ENCODE results near the gene FAM163B. TPM values are rescaled to one million over a fixed set of nuclear protein-coding genes. Genes with fewer than 3 reads are reported as not detected.

The FAM163B gene
- polyA plus RNA-seq, 1 donor: 0.16 TPM

DNA sequence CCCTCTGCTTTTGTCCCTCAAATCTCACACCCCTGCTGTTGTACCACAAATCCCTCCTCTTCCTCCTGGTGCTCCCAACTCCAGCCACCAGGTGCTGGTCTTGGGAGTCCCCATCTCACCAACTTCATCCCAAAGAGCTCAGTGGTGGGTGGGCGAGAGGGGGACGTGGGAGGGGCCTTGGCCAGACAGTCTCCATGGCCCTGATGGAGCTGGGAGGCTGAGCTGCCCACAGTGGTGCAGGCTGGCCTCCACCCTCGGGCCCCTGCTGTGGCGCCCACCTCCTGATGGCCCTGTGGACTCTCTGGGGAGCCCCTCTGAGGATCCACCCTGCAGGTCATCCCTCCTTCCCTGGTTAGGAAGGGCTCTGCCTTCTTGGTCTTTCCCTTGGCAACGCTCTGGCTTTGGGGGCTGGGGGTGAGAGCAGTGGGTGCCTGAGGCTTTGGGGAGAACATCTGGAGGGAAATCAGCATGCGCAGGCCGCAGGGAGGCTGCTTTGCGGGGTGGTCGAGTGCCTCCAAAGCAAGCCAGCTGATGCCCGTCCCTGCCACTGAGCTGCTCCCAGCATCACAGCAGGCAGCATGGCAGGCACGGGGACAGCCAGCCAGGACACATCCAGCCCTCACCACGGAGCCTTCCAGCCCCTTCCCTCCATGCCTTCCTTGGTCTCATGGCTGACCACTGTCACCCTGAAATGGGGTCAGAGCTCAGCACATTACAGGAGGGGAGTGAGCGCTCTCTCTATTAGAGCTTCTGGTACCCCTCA, 7.6 kb upstream of the FAM163B start:
- DNase-seq (ENCODE audit: low read depth): no peak

DNA sequence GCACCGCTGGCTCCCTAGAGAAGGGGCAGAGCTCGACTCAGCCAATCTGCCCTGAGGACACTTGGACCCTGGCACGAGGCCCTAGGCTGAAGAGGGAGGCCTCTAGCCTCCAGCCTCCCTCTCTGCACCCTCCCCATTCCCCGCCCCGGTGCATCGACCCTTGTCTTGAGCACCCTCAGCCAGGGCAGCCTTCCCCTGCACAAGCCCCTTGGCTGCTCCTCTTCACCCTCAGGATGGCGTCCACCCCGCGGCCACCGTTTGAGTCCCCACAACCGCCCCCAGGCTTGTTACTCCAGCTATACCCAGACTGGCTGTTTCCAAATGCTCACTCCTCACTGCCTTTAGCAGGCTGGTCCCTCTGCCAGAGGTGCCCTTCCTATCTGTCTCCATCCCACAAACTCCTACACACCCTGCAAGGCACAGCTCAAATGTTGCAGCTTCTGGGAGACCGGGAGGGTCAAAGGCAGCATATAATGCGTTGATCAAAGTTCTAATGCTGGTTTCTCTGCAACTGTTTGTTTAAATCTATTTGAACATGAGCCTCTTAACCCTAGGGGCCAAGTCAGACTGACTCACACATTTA, 6.5 kb upstream of the FAM163B start:
- no peak for DNase-seq (ENCODE audit: low read depth)

DNA sequence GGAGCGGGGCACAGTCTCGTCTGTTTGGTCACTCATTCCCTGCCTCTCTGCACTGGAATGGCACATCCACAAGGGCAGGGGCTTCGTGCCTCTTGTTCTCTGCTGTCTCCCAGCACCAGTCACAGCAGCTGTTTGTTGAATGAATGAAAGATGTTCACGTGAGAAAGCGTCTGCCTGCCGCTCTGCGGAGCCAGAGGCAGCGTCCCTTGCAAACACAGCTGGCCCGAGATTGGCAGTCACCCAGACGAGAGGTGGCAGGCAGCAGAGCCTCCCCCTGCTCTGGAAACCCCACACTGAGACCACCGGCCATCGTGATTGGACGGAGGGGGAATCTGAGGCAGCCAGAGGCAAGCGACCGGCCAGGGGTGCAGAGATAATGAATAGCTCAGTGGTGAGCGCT, 6.0 kb upstream of the FAM163B start:
- DNase-seq (ENCODE audit: low read depth): no peak

DNA sequence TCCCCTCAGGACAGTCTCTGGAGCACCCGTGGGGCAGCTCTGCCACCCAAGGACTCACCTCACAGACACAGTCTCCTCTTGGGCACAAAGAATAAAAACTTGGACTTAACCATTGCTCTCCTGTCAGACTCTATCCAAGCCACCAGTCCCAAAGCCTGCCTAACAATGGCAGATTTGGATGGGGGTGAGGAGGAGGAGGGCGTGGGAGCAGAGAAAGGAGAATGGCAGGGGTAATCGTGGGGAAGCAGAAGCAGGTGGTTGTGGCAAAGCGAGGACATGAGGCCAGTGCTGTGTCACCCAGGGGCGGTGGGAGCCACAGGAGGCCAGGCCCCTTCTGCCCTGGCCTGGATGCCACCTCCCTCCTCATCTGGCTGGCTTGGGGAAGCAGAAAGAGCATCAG, 5.5 kb upstream of the FAM163B start:
- no peak for DNase-seq (ENCODE audit: low read depth)

DNA sequence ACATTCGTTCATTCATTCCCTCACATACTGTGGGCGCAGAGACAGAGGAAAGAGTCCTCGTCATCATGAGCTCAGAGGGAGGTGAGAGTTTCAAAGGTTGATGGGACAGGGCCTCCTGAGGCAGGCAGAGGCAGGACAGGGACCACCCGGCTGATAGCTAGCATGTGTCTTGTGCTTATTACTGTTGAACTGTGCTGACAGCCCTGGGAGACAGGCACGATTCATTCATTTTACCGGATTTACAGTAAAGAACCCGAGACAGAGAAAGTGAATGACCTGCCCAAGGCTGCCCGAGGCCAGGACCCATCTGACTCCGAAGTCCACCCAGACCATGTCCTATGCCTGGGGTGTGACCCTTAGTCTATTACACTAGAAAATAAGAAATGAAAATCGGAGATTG, 4.9 kb upstream of the FAM163B start:
- DNase-seq (ENCODE audit: low read depth): no peak

DNA sequence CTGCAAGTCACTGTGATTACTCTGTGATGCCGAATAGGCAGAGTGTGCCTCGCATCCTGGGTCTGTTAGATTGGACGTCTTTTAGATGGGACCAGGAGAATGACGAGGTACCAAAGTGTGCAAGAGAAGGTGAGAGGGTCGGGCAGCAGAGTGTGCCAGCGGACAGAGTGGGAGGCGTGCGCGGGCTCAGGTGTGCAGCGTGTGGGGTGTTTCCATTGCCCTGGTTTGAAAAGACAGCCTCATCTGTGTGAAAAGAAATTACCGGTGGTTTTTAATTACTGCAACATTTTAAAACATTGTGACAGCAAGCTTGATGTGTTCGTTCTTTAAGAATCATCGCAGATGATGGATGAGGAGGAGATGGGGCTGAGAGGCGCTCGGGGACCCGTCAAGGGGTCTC, 4.2 kb upstream of the FAM163B start:
- DNase-seq (ENCODE audit: low read depth): no peak

DNA sequence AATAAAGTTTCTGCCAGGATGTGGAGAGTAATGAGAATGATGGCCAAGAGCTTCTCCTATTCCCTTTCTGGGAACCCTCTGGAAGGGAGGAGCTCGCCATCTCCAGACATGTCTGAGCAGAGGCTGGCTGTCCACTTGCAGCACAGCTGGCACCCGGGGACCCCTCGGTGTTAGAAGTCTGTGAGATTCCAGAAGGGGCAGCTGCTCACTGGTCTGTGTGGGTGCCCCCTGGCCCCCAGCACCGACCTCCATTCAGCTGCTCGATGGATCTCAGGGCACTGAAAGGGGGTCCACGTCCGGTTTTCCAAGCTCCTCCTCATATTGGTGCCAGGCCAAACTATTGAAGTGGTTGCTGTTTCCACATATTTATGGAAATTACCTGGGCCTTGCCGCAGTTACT, 3.6 kb upstream of the FAM163B start:
- no peak for DNase-seq (ENCODE audit: low read depth)

DNA sequence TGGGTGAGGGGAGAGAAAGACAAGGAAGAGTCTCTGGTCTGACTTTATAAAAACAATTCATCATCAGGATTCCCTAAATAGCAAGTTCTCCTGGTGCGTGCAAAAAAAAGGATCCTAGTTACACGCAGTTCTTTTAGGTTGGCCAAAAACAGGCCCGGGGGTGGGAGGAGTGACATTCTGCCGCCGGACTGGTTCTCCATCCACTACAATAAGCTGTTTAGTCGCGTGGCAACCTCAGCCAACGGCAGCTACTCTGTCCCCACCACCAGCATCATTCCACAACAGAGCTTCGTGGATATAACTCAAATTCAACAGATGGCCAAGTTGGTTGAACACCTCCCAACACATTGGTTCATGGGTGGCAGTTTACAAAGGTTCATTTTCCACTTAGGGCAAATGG, 2.9 kb upstream of the FAM163B start:
- DNase-seq (ENCODE audit: low read depth): no peak

DNA sequence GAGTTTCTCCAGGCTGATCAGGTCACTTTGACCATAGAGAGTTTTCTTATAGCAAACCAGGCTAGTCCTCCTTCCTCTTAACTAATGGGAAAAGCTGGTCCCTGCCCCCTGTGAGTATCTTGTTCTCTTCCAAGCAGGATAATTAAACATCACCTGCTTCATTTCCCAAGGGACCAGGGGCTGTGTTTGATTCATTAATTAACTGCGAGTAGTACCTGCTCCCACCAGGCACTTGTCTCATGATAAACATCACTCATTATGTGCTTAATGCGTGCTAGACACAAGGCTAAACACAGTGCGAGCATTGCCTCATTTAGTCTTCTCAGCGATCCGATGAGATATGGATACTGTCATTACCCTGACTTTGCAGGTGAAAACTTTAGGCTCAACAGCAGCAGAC, 1.7 kb upstream of the FAM163B start:
- DNase-seq (ENCODE audit: low read depth): no peak

DNA sequence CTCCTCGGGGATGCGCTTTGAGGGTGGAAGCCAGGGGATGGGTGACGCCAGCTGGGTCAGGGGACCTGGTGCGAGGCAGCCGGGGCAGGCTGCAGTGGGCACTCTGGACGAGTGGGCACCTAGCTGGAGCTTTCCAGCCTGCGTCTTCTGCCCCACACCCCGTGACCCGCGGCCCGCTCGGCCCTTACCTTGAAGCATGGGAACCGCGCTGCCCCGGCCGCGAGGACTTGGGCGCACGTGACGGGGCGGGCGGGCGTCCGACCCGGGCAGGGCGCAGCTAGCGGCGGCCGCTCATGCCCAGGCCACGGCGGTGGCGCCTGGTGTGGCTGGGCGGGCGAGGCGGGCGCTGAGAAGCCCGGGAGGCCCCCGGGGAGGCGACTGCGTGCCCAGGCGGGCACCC, 300 bp downstream of the FAM163B start:
- DNase-seq (ENCODE audit: low read depth): no peak

DNA sequence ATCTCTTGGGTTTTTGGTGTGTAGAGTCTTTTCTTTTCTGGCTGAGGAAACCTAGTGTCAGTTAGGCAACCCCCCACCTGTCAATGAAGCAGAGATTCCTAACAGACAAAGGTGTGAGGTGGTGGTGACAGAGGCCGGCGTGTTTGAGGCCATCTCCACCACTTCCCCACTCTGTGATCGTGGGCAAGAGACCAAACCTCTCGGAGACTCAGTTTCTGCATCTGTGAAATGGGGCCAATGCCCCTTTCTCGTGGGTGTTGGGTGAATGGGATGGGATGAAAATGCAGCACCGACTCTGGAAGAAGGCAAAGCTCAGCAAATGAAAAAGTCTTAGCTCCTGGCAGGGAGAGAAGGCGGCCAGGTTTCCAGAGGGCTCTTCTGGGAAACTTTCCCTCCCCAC, 807 bp downstream of the FAM163B start:
- no peak for DNase-seq (ENCODE audit: low read depth)

DNA sequence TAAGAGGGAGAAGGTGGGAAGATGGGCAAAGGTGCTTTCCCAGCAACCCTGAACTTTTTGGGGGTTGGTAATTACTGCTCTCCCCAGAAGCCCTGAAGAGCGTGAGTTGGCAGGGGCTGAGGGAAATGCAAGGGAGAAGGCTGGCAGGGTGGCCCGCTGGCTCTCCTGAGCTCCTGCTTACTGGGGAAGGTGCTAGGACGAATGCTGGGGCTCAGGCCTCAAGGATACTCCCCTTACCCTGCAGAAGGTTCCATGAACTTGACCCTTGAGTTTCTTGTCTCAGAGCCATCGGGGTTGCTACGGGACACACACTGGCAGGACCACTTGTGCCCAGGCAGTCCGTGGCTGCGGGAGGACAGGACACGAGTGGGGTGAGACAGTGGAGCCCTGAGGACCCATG, 1.2 kb downstream of the FAM163B start:
- no peak for DNase-seq (ENCODE audit: low read depth)

DNA sequence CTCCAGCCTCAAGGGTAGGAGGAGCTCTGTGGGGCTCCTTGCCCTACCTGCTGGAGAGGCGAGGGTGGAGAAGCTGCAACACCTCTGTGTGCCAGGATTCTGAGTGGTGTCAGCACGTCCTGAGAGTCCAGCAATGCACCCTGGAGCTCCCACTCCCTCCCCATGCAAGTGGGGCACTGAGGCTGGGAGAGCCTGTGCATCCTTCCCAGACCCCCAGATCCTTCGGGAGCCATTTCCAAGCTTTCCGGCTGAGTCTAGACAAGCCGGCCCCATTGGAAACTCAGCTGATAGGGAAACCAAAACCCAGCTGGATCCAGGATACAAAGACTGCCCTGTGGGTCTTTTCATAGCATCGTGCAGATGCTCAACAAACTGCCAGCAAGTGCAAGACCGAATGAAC, 1.8 kb downstream of the FAM163B start:
- DNase-seq (ENCODE audit: low read depth): no peak

DNA sequence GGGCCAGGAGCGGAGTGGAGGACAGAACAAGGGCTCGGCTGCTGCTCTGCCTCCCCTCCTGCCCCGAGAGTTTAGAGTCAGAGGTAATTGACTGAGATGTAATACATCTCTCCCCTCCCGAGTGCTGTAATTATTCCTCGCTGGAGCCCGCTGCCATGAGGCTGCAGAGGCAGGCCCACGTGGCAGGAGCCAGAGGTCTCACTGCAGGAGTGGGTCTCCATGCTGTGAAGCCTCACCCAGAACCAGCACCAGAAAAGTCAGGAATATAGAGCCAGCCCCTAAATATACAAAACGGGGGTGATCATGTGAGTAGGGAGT, 2.5 kb downstream of the FAM163B start:
- no peak for DNase-seq (ENCODE audit: low read depth)

DNA sequence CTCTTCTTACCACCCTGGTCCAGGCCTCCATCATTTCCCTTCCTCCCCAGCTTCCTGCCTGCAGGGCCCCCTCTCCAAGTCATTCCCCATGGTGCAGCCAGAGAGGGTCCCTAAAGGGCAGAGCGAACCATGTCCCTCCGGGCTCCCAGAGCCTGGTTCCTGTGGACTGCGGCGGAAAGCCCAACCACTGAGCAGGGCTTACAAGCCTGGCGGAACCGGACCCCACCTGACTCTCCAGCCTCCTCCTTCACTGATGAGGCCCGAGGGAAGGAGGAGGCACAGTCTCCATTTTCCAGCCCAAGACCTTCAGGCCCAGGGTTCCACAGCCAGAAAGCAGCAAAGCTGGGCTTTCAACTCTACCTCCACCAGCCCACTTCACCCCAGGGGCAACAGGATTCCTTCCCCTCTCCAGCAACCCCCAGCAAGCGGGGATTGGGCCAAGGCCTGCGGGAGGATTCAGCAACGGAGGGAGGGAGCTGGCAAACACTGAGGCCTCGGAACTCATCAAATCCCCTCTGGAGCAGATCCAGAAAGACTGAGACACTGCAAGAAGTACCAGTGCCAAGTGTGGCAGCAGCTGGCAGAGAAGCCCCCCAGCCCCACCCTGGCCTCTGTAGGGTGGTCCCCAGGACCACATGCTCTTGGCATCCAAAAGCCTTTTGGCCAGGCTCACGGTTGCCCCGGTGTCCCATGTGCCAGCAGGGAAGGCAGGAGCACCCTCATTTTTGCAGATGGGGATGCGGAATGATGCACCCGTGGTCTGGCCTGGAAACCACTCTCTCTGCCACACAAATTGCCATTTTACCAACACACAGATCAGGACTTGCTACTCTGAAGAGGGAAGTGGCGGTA, 3.1 kb downstream of the FAM163B start:
- DNase-seq (ENCODE audit: low read depth): no peak

DNA sequence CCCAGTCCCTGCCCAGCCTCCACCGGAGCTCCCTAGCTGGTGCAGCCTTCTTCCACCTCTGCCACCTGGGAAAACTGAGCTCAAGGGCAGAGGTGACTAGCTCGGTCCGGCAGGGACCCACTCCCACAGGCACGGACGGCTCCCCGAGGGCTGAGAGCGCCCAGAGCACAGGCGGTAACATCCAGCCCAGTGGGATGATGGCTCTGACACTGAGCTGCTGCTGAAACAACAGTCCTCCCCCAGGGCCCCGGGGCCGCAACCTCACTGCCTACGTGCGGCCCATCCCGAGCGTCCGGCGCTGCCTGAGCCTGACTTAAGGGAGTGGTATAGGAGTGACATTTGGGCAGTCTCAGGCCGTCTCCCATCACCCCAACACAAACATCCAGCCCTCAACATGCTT, 3.7 kb downstream of the FAM163B start:
- no peak for DNase-seq (ENCODE audit: low read depth)

DNA sequence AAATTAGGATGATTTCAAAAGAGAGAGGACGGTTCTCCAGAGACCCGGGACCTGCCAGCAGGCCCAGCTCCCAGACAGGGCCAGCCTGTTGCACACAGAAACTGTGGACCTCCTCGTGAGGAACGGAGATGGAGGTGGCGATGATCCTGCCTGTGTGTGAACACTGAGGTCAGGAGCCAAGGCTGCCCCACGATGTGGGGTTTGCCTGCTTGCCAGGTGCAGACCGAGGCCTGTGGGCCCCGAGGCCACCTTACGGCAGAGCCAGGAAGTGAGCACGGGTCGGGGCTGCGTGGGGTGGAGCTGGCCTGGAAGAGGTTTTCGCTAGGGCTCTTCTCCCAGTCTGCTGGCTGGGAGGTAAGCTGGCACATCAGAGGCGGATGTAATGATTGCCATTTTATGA, 4.3 kb downstream of the FAM163B start:
- no peak for DNase-seq (ENCODE audit: low read depth)

DNA sequence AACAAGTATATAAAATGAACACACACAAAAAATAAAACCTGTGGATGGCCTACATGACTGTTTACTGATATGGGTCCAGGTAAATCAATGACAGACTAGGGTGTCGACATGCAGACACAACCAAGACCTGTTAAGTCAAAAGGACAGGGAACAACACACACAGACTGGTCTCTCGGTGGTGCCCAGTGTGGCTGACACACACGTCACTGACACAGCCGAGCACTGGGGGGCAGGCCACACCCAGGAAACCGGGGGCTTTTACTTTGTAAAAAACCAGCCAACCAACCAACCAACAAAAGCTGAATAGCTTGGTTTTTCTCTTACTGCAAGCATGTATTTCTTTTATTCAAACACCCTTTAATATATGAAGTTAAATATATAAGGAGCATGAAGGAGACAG, 5.0 kb downstream of the FAM163B start:
- DNase-seq (ENCODE audit: low read depth): no peak

DNA sequence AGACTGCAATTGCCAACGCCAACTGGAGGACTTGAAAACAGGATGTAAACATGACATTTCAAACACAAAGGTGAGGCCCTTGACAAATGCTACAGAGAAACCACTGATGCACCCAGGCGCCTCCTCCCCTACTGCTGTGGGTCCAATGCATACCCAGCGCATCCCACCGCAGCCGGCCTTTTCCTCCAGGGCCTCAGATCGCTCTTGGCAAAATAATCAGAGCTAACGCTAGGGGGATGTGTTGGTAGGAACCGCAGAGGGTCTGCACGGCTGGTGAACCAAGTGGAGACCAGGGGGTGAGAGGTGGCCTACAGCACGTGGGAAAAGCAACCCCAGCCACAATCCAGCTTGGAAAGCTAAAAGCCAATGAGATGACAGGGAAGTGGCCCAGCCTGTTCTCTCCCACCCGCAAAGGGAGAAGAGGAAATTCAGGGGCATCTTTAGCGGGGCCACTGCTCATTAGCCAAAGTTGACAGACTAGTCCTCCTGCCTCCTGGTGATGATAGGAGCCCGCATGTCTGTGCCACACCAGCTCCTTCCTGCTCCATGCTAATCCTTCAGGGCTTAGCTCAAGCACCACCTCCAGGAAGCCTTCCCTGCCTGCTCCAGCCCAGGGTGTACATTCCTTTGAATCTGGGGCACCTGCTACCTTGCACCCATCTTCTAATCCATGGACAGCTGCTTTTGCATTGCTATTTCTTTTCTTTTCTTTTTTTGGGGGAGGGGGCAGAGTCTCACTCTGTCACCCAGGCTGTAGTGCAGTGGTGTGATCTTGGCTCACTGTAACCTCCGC, 5.9 kb downstream of the FAM163B start:
- DNase-seq (ENCODE audit: low read depth): no peak

DNA sequence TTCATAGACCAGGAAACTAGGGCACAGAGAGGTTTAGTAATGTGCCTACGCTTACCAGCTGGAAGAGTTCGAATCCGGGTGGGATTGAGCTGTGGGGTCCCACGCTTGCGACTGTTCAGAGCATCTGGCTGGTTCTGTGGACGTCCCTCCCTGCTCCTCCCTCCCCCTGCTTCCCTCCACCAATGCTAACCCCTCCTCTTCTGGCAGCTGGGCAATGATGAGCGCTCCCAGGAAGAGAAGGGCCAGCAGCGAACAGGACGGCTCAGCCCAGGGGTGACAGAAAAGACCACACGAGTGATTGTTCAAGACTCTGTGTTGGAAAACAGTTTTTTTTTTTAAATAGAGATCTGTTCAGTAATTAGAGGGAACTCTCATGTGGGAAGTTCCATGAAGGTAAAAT, 6.9 kb downstream of the FAM163B start:
- DNase-seq (ENCODE audit: low read depth): no peak

DNA sequence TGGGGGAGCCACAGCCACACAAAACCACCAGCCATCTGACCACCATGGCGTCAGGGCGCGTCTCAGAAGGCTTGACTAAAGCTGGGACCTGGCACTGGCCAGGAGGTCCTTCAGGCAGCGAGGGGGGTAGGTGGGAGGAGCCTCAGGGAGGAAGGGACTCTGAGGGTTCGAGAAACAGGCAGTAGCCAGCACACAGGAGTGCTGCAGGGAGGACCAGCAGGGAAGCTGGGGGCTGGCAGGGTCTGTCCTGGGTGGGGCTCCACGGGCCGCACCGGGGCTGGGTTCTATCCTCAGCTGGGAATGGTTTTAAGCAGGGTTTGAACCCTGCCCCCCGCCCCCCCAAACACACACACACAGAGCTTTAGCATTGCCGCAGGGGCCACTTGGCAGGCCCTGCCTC, 7.4 kb downstream of the FAM163B start:
- no peak for DNase-seq (ENCODE audit: low read depth)

DNA sequence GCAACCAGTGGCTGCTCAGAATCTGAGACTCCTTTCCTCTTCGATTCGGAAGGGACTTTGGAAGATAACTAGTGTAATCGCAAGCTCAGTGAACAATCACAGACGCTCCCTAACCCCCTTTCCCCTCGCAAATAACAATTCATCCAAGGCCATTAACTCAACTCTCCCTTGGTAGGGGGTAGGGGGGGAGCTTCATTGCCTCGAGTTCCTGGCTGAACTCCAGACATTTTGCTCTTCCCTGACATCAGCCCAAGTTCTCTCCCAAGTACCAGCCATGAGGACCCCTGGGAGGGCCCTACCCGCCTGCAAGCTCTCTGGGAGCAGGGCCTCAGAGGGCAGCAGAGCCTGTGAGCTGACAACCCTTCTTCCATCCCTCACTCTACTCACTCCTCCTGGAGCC, 8.4 kb downstream of the FAM163B start:
- no peak for DNase-seq (ENCODE audit: low read depth)
